Measurements from ENCODE around the gene NDC80. TPM values are rescaled to one million over a fixed set of nuclear protein-coding genes. Genes with fewer than 3 reads are reported as not detected.

Gene NDC80
- total and polyA plus RNA-seq, 9 of the 15 experiments (the other 6 are each of a cell fraction or from before 2014, with no cell fraction given), result 65.2 to 97.9 (median 83.3) TPM

- no peak for TF ChIP-seq PHB (CRISPR knock-in tag; IDR thresholded peaks at IDR 0.05)
- TF ChIP-seq KDM5B (IDR thresholded peaks at IDR 0.05; ENCODE audit: insufficient replicate concordance, low read depth, low read length), result peak; percentile 96
- peak; percentile 88; the same call in 1 of the 2 replicates for TF ChIP-seq ZBTB7A (IDR thresholded peaks at IDR 0.05; ENCODE audit: borderline replicate concordance, control insufficient read depth, low read depth, low read length)
- peak; percentile 53 for TF ChIP-seq STAG1 (CRISPR knock-in tag; IDR thresholded peaks at IDR 0.05; ENCODE audit: borderline replicate concordance)
- peak; percentile 12 to 67; a peak in 1 of 4 replicates for TF ChIP-seq UBTF (IDR thresholded peaks at IDR 0.05; ENCODE audit: borderline replicate concordance in 1 of 2, low read depth in 2 of 2, low read length in 2 of 2)
- TF ChIP-seq SMARCE1 (IDR thresholded peaks at IDR 0.05), result peak; percentile 48; the same call in 1 of the 2 replicates
- TF ChIP-seq ARHGAP35 (IDR thresholded peaks at IDR 0.05; ENCODE audit: partially characterized antibody), result no peak
- TF ChIP-seq CREB1 (IDR thresholded peaks at IDR 0.05), result peak; percentile 96
- TF ChIP-seq CREB1 (CRISPR knock-in tag; IDR thresholded peaks at IDR 0.05), result peak; percentile 63
- TF ChIP-seq CHD1 (IDR thresholded peaks at IDR 0.05; ENCODE audit: low read length), result no peak
- no peak for TF ChIP-seq EHMT2 (IDR thresholded peaks at IDR 0.05)
- peak; percentile 95 for TF ChIP-seq GABPA (tag; conservative IDR thresholded peaks at IDR 0.05; ENCODE audit: low read depth)
- TF ChIP-seq PKNOX1 (IDR thresholded peaks at IDR 0.05), result no peak
- TF ChIP-seq ZBTB33 (CRISPR knock-in tag; IDR thresholded peaks at IDR 0.05), result peak; percentile 44
- peak; percentile 26; the same call in 1 of the 2 replicates for TF ChIP-seq ZNF384 (IDR thresholded peaks at IDR 0.05; ENCODE audit: low read depth, low read length)
- TF ChIP-seq GATAD2B (IDR thresholded peaks at IDR 0.05; ENCODE audit: borderline replicate concordance), result peak; percentile 99
- no peak for TF ChIP-seq IFI16 (CRISPR knock-in tag; IDR thresholded peaks at IDR 0.05)
- peak; percentile 90 for TF ChIP-seq SAFB (IDR thresholded peaks at IDR 0.05; ENCODE audit: borderline replicate concordance, low read depth, low read length)
- no peak for TF ChIP-seq SREBF1 (IDR thresholded peaks at IDR 0.05; ENCODE audit: borderline replicate concordance, low read depth, low read length)
- no peak for TF ChIP-seq ZNF41 (CRISPR knock-in tag; conservative IDR thresholded peaks at IDR 0.05)
- peak; percentile 80; the same call in 1 of the 2 replicates for TF ChIP-seq TGIF2 (CRISPR knock-in tag; IDR thresholded peaks at IDR 0.05)
- TF ChIP-seq SRSF1 (IDR thresholded peaks at IDR 0.05; ENCODE audit: low read depth, low read length), result peak; percentile 89
- no peak for TF ChIP-seq ZNF174 (CRISPR knock-in tag; IDR thresholded peaks at IDR 0.05)
- 0 out of 2 replicates have a peak, but pooled peaks have one; percentile 63 for TF ChIP-seq XRCC5 (IDR thresholded peaks at IDR 0.05; ENCODE audit: low read depth, low read length)
Observed at GRCh38 chr18:2655178-2655953, 84.0 kb downstream of the NDC80 start, which contains the start of gene SMCHD1 (continued).

All from K562 (cell line).